NCI-H1694 treated with DMSO at 0.1 percent for 48 hours (cell line): ENCODE results near the gene KIF26A.

Source experiments
- DNase-seq: peaks from one replicate; lab custom pipeline; 2025; lab: John Stamatoyannopoulos, UW

Gene KIF26A

GRCh38 chr14:104101086-104101621 lies 37.2 kb upstream of the KIF26A start:
- DNase-seq = no peak

DNA sequence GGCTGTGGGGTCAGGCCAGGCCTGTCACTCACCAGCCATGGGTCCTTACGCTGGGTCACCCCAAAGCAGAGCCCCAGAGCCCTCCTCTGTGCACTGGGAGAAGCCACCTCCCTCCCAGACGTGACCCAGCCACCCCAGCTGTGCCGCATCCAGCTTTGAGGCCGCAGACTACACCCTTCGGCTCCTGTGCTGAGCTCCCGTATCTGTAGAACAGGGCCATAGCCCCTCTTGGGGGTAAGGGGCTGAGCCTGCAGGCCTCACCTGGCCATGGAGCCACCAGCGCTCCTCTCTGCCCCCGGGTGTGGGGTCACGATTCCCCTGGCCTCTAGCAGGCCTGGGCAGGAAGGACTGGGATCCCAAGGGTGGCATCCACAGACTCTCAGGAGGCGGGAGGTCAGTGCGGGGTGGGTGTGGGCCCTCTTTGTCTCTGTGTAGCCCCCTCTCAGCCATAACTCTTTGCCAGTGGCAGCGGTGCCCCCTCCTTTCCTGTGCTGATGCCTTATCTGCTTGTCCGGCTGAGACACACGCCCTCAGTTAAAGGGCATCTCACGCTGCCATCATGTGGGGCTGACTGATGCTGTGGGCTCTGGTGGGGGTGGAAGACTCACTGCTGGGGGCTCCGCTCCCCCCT lies 36.6 kb upstream of the KIF26A start:
- DNase-seq = no peak

DNA sequence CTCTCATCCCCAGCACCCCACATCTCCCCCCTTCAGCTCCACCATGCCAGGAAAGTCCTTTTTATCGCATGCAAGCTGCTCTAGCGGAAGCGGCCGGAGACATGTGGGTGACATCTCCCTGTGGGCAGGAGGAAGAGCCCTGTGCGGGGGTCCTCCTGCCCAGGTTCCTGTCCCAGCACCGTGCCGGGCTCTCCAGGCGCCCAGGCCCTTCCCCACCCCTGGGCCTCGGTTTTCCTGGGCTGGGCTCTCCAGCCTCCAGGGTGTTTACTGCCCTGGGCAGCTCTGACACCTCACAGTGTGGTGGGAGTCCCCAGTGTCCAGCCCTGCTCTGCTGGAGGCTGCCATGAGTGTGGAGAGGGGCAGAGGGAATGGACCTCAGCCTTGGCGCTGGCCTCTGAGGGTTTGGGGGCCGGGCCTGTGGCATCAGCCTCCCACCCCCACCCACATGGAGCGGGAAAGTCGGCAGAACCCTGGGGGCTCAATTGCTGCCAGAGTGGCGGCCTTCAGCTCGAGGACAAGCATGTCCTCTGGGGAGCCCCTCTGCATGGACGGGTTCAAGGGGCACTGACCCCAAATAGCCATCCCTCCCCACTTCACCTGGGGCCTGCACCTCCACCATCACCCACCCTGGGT lies 36.0 kb upstream of the KIF26A start:
- no peak for DNase-seq

DNA sequence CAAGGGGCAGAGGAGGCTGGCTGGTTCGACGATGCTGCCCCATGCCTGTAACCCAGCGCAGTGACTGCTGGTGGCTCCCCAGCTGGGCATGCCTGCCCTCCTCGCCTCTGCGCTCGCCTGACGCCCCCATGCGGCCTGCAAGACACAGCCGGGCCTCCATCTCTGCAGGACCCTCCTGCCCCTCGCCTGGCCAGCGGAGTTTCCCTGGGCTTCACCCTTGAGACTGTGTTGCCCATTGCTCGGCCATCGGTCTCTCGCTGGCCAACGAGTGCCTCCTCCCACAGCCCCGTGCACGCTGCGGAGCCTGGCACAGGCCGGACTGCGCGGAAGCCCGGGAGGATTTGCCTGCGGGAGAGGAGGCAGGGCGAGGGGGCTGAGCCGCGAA lies 35.3 kb upstream of the KIF26A start:
- DNase-seq = no peak

DNA sequence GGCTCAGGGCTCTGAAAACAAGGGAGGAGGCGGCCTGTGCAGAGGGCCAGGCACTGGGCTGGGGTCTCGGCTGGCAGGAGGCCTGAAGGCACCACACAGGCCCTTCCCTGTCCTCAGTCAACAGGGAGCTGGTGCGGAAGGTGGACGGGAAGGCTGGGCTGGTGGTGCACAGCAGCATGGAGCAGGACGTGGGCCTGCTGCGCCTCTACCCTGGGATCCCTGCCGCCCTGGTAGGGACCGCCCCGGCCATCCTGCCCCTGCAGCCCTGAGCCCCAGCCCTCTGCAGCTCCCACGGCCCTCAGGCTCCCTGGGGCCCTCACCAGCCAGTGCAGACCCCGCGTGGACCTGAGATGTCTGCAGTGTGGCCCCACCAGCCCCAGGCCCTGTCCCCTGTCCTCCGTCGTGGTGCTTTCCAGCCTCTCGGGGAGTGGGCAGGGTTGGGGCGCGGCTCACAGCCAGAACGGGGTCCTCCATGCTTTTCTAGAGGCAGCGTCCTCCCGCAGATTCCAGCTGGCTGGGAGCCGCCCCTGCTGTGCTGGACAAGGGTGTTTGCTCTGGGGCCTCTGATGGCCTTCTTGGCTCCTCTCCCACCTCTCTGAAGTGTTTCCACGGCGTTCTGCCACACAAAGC lies 34.8 kb upstream of the KIF26A start:
- DNase-seq = no peak

GRCh38 chr14:104104076-104104901 lies 34.1 kb upstream of the KIF26A start:
- DNase-seq = no peak

GRCh38 chr14:104105071-104105821 lies 33.1 kb upstream of the KIF26A start:
- DNase-seq = no peak

- no peak for DNase-seq
These were observed 32.4 kb upstream of the KIF26A start for GRCh38 chr14:104105822-104106470.

DNA sequence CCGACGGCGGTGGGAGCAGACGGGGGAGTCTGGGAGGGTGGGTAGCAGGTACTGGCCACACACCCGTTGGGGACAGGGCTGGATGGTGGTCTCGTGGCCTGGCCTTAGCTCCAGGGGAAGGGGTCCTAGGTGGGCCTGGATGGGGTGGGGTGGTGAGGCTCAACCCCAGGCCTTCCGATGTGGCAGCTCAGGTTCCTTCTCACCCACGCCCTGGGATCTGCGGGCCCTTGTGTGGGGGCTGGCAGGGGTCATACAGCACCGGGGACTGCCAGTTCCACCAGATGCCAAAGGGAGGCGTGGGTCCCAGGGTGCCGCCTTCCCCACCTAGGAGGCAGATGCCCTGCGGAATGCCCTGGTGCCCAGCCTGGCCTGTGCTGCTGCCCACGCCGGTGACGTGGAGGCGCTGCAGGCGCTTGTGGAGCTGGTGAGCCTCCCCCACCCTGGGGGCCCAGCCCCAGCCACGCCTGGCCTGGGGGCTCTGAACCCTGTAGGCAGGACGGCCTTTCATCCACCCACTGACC lies 31.9 kb upstream of the KIF26A start:
- DNase-seq = no peak

- no peak for DNase-seq
These were observed 31.2 kb upstream of the KIF26A start for GRCh38 chr14:104107101-104107581.

DNA sequence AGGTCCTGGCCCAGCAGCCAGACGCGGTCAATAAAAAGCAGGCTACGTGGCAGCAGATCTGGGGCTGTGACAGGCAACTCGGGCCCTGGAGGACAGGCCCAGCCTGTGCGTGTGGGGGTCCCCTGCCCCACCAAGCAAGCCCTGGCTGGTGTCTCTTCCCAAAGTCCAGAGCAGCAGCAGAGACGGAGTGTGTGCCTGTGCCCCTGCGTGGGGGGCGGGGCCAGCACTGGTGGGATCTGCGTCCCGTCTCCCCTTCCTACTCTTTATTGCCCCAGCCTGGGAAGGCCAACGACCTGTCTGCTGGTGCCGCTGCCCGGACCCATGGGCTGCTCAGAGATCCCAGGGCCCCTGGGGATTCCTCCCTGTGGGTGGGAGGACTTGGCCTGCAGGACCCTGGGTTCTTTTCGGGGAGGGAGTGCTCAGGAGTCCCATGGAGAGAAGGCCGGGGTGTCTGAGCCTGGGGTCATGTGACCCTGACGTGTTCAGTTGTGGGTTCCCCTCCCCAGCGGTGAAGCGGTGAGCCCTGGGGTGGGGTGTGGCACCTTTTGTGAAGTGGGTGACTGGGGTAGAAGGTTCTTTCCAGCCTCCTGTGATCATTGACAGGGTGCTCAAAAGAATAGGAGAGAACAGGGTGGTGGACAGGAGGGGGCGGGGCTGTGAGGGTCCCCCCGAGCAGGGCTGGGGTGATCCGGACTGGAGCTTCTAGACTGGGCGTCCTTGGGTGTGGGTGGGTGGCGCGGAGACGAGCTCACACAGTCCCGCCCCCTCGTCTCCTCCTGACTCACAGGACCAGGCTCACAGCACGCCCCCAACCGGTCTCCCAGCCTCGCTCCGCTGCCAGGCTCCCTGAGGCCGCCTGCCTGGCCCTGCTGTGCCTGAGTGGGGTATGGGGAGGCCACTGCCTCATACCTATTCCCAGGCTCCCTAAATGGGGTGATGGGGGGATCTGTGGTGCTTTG lies 30.5 kb upstream of the KIF26A start:
- DNase-seq = no peak

DNA sequence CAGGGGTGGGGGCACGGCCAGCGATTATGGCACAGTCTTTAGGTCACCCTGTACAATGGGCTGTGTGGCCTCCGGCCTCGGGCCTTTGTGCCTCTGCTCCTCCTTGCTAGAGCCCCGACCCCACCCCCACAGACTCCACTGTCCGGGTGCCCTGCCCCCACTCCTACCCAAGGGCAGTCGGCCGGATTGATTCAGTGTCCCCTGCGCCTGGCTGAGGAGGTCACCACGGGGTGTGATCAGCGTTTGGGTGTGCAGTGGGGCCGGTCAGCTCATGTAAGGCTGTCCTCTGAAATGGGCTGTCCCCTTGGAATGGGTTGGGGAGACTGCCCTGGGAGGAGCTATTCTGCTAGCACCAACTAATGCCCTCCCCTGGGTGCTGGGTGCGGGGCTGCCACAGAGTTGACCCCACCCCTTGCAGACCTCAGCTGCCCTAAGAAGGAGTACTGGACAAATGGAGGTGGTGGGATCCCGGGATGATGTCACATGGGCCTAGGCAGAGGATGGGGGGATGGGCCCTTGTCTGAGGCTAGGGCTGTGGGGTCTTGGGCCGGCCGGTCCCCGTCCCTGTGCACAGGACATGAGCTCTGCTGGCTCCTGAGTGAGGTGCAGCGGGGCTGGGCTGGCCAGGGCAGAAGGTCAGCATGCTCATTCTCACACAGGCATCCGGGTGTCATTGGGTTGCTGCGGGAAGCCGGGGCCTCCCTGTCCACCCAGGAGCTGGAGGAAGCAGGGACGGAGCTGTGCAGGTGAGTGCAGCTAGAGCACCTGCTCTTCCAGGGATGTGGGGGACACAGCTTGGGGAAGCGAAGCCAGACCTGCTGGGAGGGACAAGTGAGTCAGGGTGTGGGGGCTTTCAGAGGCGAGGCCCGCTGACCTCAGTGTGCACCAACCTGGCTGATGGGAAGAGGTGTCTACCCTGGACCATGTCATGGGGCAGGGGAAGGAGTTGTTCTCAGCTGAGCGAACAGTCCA lies 29.5 kb upstream of the KIF26A start:
- DNase-seq = no peak

DNA sequence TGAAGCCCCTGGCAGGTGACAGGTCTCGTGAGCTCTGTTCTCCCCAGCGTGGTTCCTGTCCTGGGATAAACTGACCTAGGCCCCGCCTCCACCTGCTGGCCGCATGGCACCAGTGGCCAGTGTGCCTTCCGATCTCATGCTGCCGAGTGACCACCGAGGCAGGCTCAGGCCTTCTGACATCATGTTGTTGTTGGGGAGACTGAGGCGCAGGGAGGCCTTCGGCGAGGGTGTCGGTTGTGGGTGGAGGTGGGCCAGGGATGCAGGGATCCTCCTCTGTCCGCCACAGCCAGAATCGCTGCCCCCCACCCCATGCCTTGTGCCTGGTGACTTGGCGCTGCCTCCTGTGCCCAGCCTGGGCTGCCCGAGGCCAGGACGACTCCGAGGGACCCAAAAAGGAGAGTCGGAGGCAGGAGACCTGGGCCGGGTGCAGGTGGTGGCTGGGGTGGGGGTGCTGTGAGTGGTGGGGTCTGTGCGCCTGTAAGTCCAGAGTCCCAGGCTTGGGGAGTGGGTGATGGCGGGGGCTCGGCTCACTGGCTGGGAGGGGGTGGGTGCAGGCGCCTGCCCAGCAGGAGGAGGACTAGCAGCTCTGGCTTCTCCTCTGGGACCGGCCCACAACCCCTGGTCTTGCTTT lies 28.5 kb upstream of the KIF26A start:
- no peak for DNase-seq

DNA sequence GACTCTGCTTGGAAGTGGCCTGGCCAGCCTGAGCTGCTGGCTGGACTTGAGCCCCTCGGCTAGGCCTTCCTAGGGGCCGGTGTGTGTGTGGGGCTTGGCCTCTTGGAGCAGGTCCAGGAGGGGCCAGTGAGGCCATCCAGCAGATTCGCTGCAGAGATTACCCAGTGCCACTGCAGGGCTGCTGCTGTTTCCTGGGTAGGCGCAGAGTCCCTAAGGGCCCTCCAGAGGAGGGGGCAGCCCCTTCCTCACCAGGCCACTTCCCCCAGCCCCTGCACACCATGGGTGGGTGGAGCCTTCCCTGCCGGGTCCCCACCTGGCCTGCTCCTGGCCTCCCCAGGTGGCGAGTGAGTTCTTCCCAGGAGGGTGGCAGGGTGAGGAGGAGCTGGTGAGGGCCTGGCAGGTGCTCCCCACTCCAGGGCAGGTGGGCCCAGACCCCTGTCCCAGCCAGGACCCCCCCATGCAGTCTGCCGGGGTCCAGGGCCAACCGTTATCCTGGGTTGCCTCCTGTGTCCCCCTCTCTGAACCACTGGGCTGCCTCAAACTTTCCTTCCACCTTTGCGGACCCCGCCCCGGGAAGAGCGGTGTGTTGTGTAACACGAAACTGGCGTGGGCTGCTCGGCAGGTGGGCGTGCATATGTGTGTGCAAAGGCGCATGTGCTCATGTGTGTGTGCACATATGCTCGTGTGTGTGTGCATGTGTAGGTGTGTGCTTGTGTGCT lies 27.7 kb upstream of the KIF26A start:
- DNase-seq = no peak

- DNase-seq = no peak
These were observed 26.9 kb upstream of the KIF26A start for GRCh38 chr14:104111301-104112112.

- no peak for DNase-seq
These were observed 26.3 kb upstream of the KIF26A start for GRCh38 chr14:104112113-104112505.
